GM23248 (cell line): ENCODE results near the gene PLD1. TPM values are rescaled to one million over a fixed set of nuclear protein-coding genes. Genes with fewer than 3 reads are reported as not detected.

Source experiments
- DNase-seq: peaks from one replicate; pipeline ENCODE4 v3.0.0-alpha.2; 2015
- H2AFZ ChIP-seq: fragments of 200-600 bp; sonication (generic); 2 replicates; pipeline ENCODE4 v1.6.1; 2016; ENCODE audit warnings: antibody characterized with exemption
- H3F3A ChIP-seq: fragments of 200-600 bp; sonication (generic); 2 replicates; pipeline ENCODE4 v1.6.1; 2016; ENCODE audit warnings: mild to moderate bottlenecking, antibody characterized with exemption, mixed run types; ENCODE audit not compliant: insufficient read depth
- H3K27ac ChIP-seq: fragments of 200-600 bp; sonication (generic); 2 replicates; pipeline ENCODE4 v1.5.1; 2016; ENCODE audit warnings: mild to moderate bottlenecking
- H3K27me3 ChIP-seq: fragments of 200-600 bp; sonication (generic); replicated peaks from 2 replicates; pipeline ENCODE4 v1.6.1; 2016; ENCODE audit warnings: mild to moderate bottlenecking; ENCODE audit not compliant: insufficient read depth
- H3K36me3 ChIP-seq: fragments of 200-600 bp; sonication (generic); 2 replicates; pipeline ENCODE4 v1.6.1; 2016; ENCODE audit warnings: low read depth, mild to moderate bottlenecking
- H3K4me1 ChIP-seq: fragments of 200-600 bp; sonication (generic); 2 replicates; pipeline ENCODE4 v1.6.1; 2016; ENCODE audit warnings: mild to moderate bottlenecking; ENCODE audit not compliant: insufficient read depth
- H3K4me2 ChIP-seq: fragments of 200-600 bp; sonication (generic); one replicate; pipeline ENCODE4 v1.6.1; 2016; ENCODE audit warnings: mild to moderate bottlenecking; ENCODE audit not compliant: unreplicated experiment
- H3K4me3 ChIP-seq: fragments of 200-600 bp; sonication (generic); 2 replicates; pipeline ENCODE4 v1.5.1; 2016; ENCODE audit warnings: mild to moderate bottlenecking
- H3K79me2 ChIP-seq: fragments of 200-600 bp; sonication (generic); 2 replicates; pipeline ENCODE4 v1.6.1; 2016; ENCODE audit warnings: mild to moderate bottlenecking; ENCODE audit not compliant: insufficient read depth
- H3K9ac ChIP-seq: fragments of 200-600 bp; sonication (generic); 2 replicates; pipeline ENCODE4 v1.6.1; 2016; ENCODE audit warnings: mild to moderate bottlenecking
- H3K9me2 ChIP-seq: fragments of 200-600 bp; sonication (generic); 2 replicates; pipeline ENCODE4 v1.6.1; 2016; ENCODE audit warnings: mixed run types, mild to moderate bottlenecking, moderate library complexity; ENCODE audit not compliant: insufficient read depth
- H3K9me3 ChIP-seq: fragments of 200-600 bp; sonication (generic); one replicate; pipeline ENCODE4 v1.6.1; 2017; ENCODE audit warnings: low read depth
- H4K20me1 ChIP-seq: fragments of 200-600 bp; sonication (generic); 2 replicates; pipeline ENCODE4 v1.6.0; 2016; ENCODE audit not compliant: insufficient read depth
- EZH2 ChIP-seq: fragments of 200-600 bp; sonication (generic); IDR thresholded peaks from 2 replicates; pipeline ENCODE4 v1.6.1; 2018; ENCODE audit warnings: antibody characterized with exemption, mild to moderate bottlenecking; ENCODE audit not compliant: insufficient read depth, poor library complexity, severe bottlenecking
- EZH2phosphoT487 ChIP-seq: fragments of 200-600 bp; sonication (generic); IDR thresholded peaks from 2 replicates; pipeline ENCODE4 v1.6.1; 2018; ENCODE audit warnings: antibody characterized with exemption, moderate library complexity, mild to moderate bottlenecking, low read depth; ENCODE audit not compliant: insufficient read depth
- WGBS, 2 experiments: methylation state at CpG; one replicate each; pipeline ENCODE4 v1.1.6; 2015 to 2017; ENCODE audit warnings: low lambda C conversion rate in 2 of 2, low coverage in 1 of 2; ENCODE audit errors: missing lambda C conversion rate in 2 of 2; 5-methylcytosine and 5-hydroxymethylcytosine counted together
- in situ Hi-C: fragments of 300-500 bp; cut with MboI; formaldehyde crosslinking; loops from 2 replicates; pipeline ENCODE4 v1.15.0; 2020
- polyA plus RNA-seq: library from polyadenylated mRNA; unstranded; fragments of >200 nt; fragmentation: Nextera tagmentation; extraction: Ambion mirVana; gene quantifications from 2 replicates; pipeline ENCODE4 v1.2.1, GENCODE V29; 2016
- total RNA-seq: library from RNA; depleted of rRNA; stranded (reverse); fragments of >200 nt; shearing (Covaris generic); gene quantifications from 2 replicates; pipeline ENCODE4 v1.2.3, GENCODE V29; 2014

PLD1 gene
- total and polyA plus RNA-seq, 2 experiments from 2014 or later: 3.0 to 4.6 TPM

DNA sequence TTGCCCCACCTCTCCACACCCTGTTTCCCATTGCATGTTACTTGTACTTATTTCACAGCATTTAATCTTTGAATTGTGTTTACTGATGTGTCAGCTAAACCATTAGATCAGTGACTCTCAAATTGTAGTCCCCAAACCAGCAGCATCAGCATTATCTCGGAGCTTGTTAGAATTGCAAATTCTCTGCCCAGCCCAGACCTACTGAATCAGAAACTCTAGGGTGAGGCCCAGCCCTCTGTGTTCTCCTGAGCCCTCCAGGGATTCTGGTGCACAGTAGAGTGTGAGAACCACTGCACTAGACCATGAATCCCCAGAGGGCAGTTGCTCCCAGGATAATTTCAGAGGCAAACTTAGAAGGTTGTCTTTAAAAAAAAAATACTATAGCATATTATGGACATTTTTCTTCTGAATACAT lies 13.0 kb downstream of the PLD1 start:
- H3K27me3 ChIP-seq: no peaks in the 10 kb centered on the region
- no peaks in the 10 kb centered on the region for H3K79me2 ChIP-seq
- DNase-seq: no peak
- H3K9me2 ChIP-seq: no peaks in the 10 kb centered on the region
- H3K4me1 ChIP-seq: peaks cover 13% of the 10 kb centered on the region
- 78 to 90% methylated on average over 1 of the region's 1 CpG for WGBS, 2 experiments
- no peak overlapping the region for H3K27ac ChIP-seq
- H3K36me3 ChIP-seq: no peaks in the 10 kb centered on the region
- in situ Hi-C loops: no loop called here
- H3K4me2 ChIP-seq: no peak overlapping the region
- no peaks in the 10 kb centered on the region for H4K20me1 ChIP-seq
- H3K9me3 ChIP-seq: no peaks in the 10 kb centered on the region
- TF ChIP-seq EZH2phosphoT487 (no peak), EZH2 (no peak)
- H3K4me3 ChIP-seq: no peak overlapping the region
- H2AFZ ChIP-seq: no peak overlapping the region
- no peak overlapping the region for H3K9ac ChIP-seq
- peaks cover 12% of the 10 kb centered on the region for H3F3A ChIP-seq

GRCh38 chr3:171796625-171797264 lies 13.5 kb downstream of the PLD1 start:
- Histone ChIP-seq H2AFZ (no peak overlapping the region), H4K20me1 (no peaks in the 10 kb centered on the region), H3K4me1 (peaks cover 8% of the 10 kb centered on the region), H3F3A (peaks cover 10% of the 10 kb centered on the region), H3K36me3 (no peaks in the 10 kb centered on the region), H3K4me3 (no peak overlapping the region), H3K79me2 (no peaks in the 10 kb centered on the region), H3K4me2 (no peak overlapping the region), H3K27me3 (no peaks in the 10 kb centered on the region), H3K9ac (no peak overlapping the region), H3K9me3 (no peaks in the 10 kb centered on the region), H3K27ac (no peak overlapping the region), H3K9me2 (no peaks in the 10 kb centered on the region)
- WGBS, 2 experiments: 94 to 100% methylated on average over 4 of the region's 4 CpGs
- no peak for DNase-seq
- no peak for TF ChIP-seq EZH2
- no peak for TF ChIP-seq EZH2phosphoT487
- in situ Hi-C loops: no loop called here

GRCh38 chr3:171792531-171792930 lies 17.8 kb downstream of the PLD1 start:
- H3K4me3 ChIP-seq: no peak overlapping the region

DNA sequence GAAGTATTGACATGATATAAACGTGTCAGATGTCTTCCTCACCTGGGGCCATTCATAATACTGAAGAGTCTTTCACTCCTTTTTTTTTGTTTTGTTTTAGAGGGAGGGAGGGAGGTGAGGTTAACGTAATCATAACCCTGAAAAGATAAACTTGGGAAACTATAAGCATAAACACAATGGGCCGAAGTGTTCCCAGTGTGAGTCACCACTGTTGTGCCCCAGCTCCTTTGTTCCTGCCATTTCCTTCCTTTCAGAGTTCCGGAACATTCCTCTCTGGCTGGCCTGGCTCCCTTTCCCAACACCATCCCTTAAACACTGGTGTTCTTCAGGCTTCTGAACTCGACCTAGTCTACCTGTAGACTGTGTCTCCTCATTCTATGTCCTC lies 18.6 kb downstream of the PLD1 start:
- H3F3A ChIP-seq: peaks cover 12% of the 10 kb centered on the region
- 42 to 43% methylated on average over 5 of the region's 5 CpGs for WGBS, 2 experiments
- H3K27me3 ChIP-seq: peaks cover 4% of the 10 kb centered on the region; the same call in 1 of the 2 replicates
- no peaks in the 10 kb centered on the region for H3K79me2 ChIP-seq
- no peaks in the 10 kb centered on the region for H3K9me2 ChIP-seq
- in situ Hi-C loops: no loop called here
- no peaks in the 10 kb centered on the region for H3K36me3 ChIP-seq
- no peak for TF ChIP-seq EZH2phosphoT487
- no peak overlapping the region for H3K27ac ChIP-seq
- H3K9me3 ChIP-seq: no peaks in the 10 kb centered on the region
- H2AFZ ChIP-seq: no peak overlapping the region
- no peak overlapping the region for H3K4me2 ChIP-seq
- no peak overlapping the region for H3K9ac ChIP-seq
- peak; percentile 19 for DNase-seq
- H4K20me1 ChIP-seq: no peaks in the 10 kb centered on the region
- H3K4me1 ChIP-seq: peaks cover 16% of the 10 kb centered on the region
- no peak overlapping the region for H3K4me3 ChIP-seq

More at GRCh38 chr3:171792531-171792930, 17.8 kb downstream of the PLD1 start:
- Histone ChIP-seq H3K9me2 (no peaks in the 10 kb centered on the region), H3K9me3 (no peaks in the 10 kb centered on the region), H4K20me1 (no peaks in the 10 kb centered on the region), H3K36me3 (no peaks in the 10 kb centered on the region), H3K79me2 (no peaks in the 10 kb centered on the region), H3K4me1 (peaks cover 16% of the 10 kb centered on the region), H3K4me2 (no peak overlapping the region), H3K27me3 (peaks cover 4% of the 10 kb centered on the region; the same call in 1 of the 2 replicates), H3K27ac (no peak overlapping the region), H2AFZ (no peak overlapping the region), H3F3A (peaks cover 12% of the 10 kb centered on the region), H3K9ac (no peak overlapping the region)
- TF ChIP-seq EZH2phosphoT487 (no peak), EZH2 (no peak)
- WGBS, 2 experiments: 77 to 82% methylated on average over 2 of the region's 2 CpGs
- DNase-seq: no peak
- in situ Hi-C loops: no loop called here
